HepG2 (cell line): Measurements from ENCODE around the gene DNAJA3. TPM values are rescaled to one million over a fixed set of nuclear protein-coding genes. Genes with fewer than 3 reads are reported as not detected.

Experiments
- AKNA ChIP-seq: sonication (generic); formaldehyde crosslinking; IDR thresholded peaks from 2 replicates; pipeline ENCODE4 v1.4.0; 2020; ENCODE audit warnings: missing genetic modification reagents, borderline replicate concordance
- ATAD3A ChIP-seq: sonication (generic); formaldehyde crosslinking; IDR thresholded peaks from 2 replicates; pipeline ENCODE4 v1.4.0; 2020; ENCODE audit warnings: missing genetic modification reagents
- CREB3 ChIP-seq: sonication (generic); formaldehyde crosslinking; IDR thresholded peaks from 2 replicates; pipeline ENCODE4 v1.5.0; 2020; ENCODE audit warnings: missing genetic modification reagents
- ELK4 ChIP-seq: sonication (generic); formaldehyde crosslinking; IDR thresholded peaks from 2 replicates; pipeline ENCODE4 v1.9.0; 2021; ENCODE audit warnings: missing genetic modification reagents, borderline replicate concordance
- FOSL1 ChIP-seq: sonication (generic); formaldehyde crosslinking; IDR thresholded peaks from 2 replicates; pipeline ENCODE4 v1.9.0; 2021; ENCODE audit warnings: missing genetic modification reagents, borderline replicate concordance
- ZBTB14 ChIP-seq: sonication (generic); formaldehyde crosslinking; IDR thresholded peaks from 2 replicates; pipeline ENCODE4 v1.4.0; 2020; ENCODE audit warnings: missing genetic modification reagents
- ZKSCAN8 ChIP-seq: IDR thresholded peaks from 2 replicates; pipeline ENCODE4 v1.6.1; 2016; ENCODE audit warnings: borderline replicate concordance, missing genetic modification reagents, missing compliant biosample characterization
- ZNF574 ChIP-seq: sonication (generic); formaldehyde crosslinking; IDR thresholded peaks from 2 replicates; pipeline ENCODE4 v1.4.0; 2020; ENCODE audit warnings: missing genetic modification reagents
- ZSCAN25 ChIP-seq: sonication (generic); formaldehyde crosslinking; IDR thresholded peaks from 2 replicates; pipeline ENCODE4 v1.8.0; 2022; ENCODE audit warnings: mild to moderate bottlenecking, missing genetic modification reagents
- polyA plus RNA-seq, 8 experiments: library from polyadenylated mRNA; depleted of rRNA in 3 of 8; stranded (reverse) in 7 of 8; unstranded in 1 of 8; fragments of >200 nt; fragmentation: Illumina TruSeq in 4 of 8; extraction: Trizol in 4 of 8; gene quantifications; 2 replicates each; pipeline versions ENCODE4 v1.2.1 to v1.2.3, GENCODE V29; 2011 to 2016; ENCODE audit warnings: low read depth in 4 of 8, missing spikeins in 1 of 8, mixed read lengths in 1 of 8; ENCODE audit not compliant: insufficient read depth in 1 of 8
- total RNA-seq, 5 experiments: library from RNA; depleted of rRNA; stranded (reverse); fragments of >200 nt; fragmentation: Illumina TruSeq; extraction: Trizol; gene quantifications; 2 replicates each; pipeline ENCODE4 v1.2.3, GENCODE V29; 2016; ENCODE audit warnings: low read depth in 1 of 5
- TF ChIP-seq, protein P1 (sequence below): sonication (generic); formaldehyde crosslinking; IDR thresholded peaks from 2 replicates; pipeline ENCODE4 v1.4.0; 2020; ENCODE audit warnings: missing genetic modification reagents, mild to moderate bottlenecking, borderline replicate concordance

Gene DNAJA3
- total and polyA plus RNA-seq, 2 of the 13 experiments (the other 11 are each of a cell fraction or from before 2014, with no cell fraction given), result 77.0 to 83.3 TPM

DNA sequence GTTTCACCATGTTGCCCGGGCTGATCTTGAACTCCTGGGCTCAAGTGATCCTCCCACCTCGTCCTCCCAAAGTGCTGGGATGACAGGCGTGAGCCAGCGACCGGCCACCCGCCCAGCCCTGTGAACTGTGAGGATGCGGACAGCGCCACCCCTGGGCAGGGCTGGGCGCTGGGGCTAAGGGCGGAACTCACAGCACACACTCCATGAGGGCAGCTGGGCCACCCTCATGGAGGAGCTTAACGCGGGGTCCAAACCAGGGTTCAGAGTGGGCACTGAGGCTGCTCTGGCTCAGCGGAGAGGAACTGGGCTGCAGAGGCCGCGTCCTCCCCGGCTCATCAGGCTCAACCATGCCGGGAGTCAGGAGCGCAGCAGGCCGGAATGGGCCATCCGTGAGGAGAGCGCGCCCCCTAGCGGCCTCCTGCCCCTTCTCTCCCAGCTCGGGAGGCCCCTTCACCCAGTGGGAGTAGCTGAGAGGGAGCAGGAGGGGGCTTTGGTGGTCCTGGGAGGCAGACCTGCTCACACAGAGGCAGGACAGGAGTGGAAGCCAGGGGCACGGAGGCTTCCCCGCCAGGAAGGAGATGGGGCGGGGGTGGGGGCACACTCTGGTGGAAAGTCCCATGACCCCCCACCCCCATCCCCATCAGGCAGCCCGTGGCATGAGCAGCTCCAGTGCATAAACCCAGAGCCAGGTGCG lies 23.1 kb upstream of the DNAJA3 start (continued):
- TF ChIP-seq ZBTB14, result no peak
- TF ChIP-seq FOSL1 (CRISPR knock-in tag), result no peak
- no peak for TF ChIP-seq ZSCAN25
- TF ChIP-seq ATAD3A (CRISPR knock-in tag), result no peak
- TF ChIP-seq ZNF574, result peak; percentile 43
- TF ChIP-seq AKNA (CRISPR knock-in tag), result no peak
- TF ChIP-seq ELK4 (CRISPR knock-in tag), result no peak
- TF ChIP-seq CREB3, result no peak
- TF ChIP-seq ZKSCAN8 (CRISPR knock-in tag), result no peak
- TF ChIP-seq, protein P1, sequence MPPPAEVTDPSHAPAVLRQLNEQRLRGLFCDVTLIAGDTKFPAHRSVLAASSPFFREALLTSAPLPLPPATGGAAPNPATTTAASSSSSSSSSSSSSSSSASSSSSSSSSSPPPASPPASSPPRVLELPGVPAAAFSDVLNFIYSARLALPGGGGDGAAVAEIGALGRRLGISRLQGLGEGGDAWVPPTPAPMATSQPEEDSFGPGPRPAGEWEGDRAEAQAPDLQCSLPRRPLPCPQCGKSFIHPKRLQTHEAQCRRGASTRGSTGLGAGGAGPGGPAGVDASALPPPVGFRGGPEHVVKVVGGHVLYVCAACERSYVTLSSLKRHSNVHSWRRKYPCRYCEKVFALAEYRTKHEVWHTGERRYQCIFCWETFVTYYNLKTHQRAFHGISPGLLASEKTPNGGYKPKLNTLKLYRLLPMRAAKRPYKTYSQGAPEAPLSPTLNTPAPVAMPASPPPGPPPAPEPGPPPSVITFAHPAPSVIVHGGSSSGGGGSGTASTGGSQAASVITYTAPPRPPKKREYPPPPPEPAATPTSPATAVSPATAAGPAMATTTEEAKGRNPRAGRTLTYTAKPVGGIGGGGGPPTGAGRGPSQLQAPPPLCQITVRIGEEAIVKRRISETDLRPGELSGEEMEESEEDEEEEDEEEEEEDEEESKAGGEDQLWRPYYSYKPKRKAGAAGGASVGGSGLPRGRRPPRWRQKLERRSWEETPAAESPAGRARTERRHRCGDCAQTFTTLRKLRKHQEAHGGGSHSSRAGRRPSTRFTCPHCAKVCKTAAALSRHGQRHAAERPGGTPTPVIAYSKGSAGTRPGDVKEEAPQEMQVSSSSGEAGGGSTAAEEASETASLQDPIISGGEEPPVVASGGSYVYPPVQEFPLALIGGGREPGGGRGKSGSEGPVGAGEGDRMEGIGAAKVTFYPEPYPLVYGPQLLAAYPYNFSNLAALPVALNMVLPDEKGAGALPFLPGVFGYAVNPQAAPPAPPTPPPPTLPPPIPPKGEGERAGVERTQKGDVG (CRISPR knock-in tag), result peak; percentile 99
